ENCODE results near the gene SSTR4. TPM values are rescaled to one million over a fixed set of nuclear protein-coding genes. Genes with fewer than 3 reads are reported as not detected.
"Not testable (repeated sequence)": the region's sequence is repeated elsewhere in the genome, so short reads cannot be mapped to it uniquely, and the experiment has no call there.

The SSTR4 gene
- total RNA-seq, 1 donor from 2014 or later = not detected

- Histone ChIP-seq H3K4me1 (peaks cover 10% of the 10 kb centered on the region), H3K36me3 (no peaks in the 10 kb centered on the region), H3K27me3 (ENCODE audit: low read depth) (peaks cover 40% of the 10 kb centered on the region), H3K9me3 (replicated peaks) (no peaks in the 10 kb centered on the region), H3K4me3 (no peak overlapping the region), H3K27ac (replicated peaks) (no peak overlapping the region)
- TF ChIP-seq CTCF (IDR thresholded peaks at IDR 0.05; ENCODE audit: borderline replicate concordance) = no peak
- no peak for DNase-seq
- intact Hi-C loops (cut with micrococcal nuclease) = no loop called here
Measured at GRCh38 chr20:23022849-23023248, 12.3 kb upstream of the SSTR4 start.

GRCh38 chr20:23023621-23024177, 11.4 kb upstream of the SSTR4 start:
- H3K4me3 ChIP-seq = no peak overlapping the region
- H3K36me3 ChIP-seq = no peaks in the 10 kb centered on the region
- peaks cover 48% of the 10 kb centered on the region for H3K27me3 ChIP-seq (ENCODE audit: low read depth)
- H3K4me1 ChIP-seq = peaks cover 10% of the 10 kb centered on the region
- TF ChIP-seq CTCF (IDR thresholded peaks at IDR 0.05; ENCODE audit: borderline replicate concordance) = no peak
- H3K27ac ChIP-seq (replicated peaks) = no peak overlapping the region
- no peaks in the 10 kb centered on the region for H3K9me3 ChIP-seq (replicated peaks)
- intact Hi-C loops (cut with micrococcal nuclease) = no loop called here
- DNase-seq = no peak

- Histone ChIP-seq H3K36me3 (no peaks in the 10 kb centered on the region), H3K9me3 (replicated peaks) (no peaks in the 10 kb centered on the region), H3K4me3 (no peak overlapping the region), H3K27me3 (ENCODE audit: low read depth) (peaks cover 51% of the 10 kb centered on the region), H3K4me1 (peaks cover 10% of the 10 kb centered on the region), H3K27ac (replicated peaks) (no peak overlapping the region)
- intact Hi-C loops (cut with micrococcal nuclease) = no loop called here
- DNase-seq = no peak
- no peak for TF ChIP-seq CTCF (IDR thresholded peaks at IDR 0.05; ENCODE audit: borderline replicate concordance)
Measured at GRCh38 chr20:23024701-23025100, 10.4 kb upstream of the SSTR4 start.

DNA sequence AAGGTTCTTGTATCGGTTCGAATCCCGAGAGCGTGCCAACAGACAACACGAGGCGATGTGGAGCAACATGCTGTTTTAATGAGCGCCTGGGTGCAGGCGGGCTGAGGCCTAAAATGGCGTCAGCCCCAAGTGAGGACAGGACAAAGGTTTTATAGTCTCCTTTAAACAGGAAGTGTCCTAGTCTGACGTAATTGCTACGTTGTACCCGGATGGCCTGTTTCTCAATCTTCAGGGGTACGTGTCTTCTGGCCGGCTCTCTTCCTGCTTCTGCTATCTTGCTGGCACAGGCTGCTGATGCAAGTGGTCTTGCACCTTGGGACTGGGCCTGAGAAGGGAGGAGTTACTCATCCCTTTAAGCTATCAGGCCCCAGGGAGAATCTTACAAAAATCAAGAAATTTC, 9.6 kb upstream of the SSTR4 start:
- H3K36me3 ChIP-seq, DNase-seq, H3K4me3 ChIP-seq: not testable (repeated sequence)

DNA sequence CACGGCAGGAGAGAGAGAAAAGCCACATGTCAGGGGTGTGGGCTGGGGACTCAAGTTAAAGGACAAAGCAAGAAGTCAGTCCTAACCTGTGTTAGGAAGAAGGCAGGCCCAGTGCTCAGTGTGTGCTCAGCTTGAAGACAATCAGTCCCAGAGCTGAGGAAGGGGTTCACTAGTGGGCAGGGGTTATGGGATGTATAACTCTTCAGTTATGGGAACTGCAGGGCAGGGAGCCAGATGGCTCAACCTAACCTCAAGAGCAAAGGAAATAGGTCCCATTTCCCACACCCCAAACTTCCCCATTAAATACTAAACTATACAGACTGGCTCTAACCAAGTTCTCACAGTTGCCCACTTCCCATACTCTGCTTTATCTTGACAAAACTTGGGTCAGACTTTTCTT, 7.4 kb upstream of the SSTR4 start:
- DNase-seq = no peak

More for the DNA sequence above, 9.6 kb upstream of the SSTR4 start:
- H3K27me3 ChIP-seq (ENCODE audit: low read depth) = peaks cover 59% of the 10 kb centered on the region
- H3K4me1 ChIP-seq; H3K27ac ChIP-seq (replicated peaks); H3K9me3 ChIP-seq (replicated peaks); intact Hi-C loops (cut with micrococcal nuclease): not testable (repeated sequence)

More for the DNA sequence above, 7.4 kb upstream of the SSTR4 start:
- H3K36me3 ChIP-seq = no peaks in the 10 kb centered on the region
- no peak overlapping the region for H3K4me3 ChIP-seq
- TF ChIP-seq CTCF (IDR thresholded peaks at IDR 0.05; ENCODE audit: borderline replicate concordance) = no peak
- H3K27ac ChIP-seq (replicated peaks) = no peak overlapping the region
- peaks cover 25% of the 10 kb centered on the region for H3K4me1 ChIP-seq
- H3K27me3 ChIP-seq (ENCODE audit: low read depth) = peaks cover 63% of the 10 kb centered on the region
- no peaks in the 10 kb centered on the region for H3K9me3 ChIP-seq (replicated peaks)
- intact Hi-C loops (cut with micrococcal nuclease) = no loop called here

Measured in left ventricle myocardium inferior (tissue), 1 donor.